Cerebellar nuclear complex (tissue), 1 donor: ENCODE results near the gene SPOCK2.

ENCODE experiments used
- DNase-seq, 2 experiments: peaks; one replicate each; lab custom pipeline; 2025; lab: John Stamatoyannopoulos, UW

SPOCK2 gene

DNA sequence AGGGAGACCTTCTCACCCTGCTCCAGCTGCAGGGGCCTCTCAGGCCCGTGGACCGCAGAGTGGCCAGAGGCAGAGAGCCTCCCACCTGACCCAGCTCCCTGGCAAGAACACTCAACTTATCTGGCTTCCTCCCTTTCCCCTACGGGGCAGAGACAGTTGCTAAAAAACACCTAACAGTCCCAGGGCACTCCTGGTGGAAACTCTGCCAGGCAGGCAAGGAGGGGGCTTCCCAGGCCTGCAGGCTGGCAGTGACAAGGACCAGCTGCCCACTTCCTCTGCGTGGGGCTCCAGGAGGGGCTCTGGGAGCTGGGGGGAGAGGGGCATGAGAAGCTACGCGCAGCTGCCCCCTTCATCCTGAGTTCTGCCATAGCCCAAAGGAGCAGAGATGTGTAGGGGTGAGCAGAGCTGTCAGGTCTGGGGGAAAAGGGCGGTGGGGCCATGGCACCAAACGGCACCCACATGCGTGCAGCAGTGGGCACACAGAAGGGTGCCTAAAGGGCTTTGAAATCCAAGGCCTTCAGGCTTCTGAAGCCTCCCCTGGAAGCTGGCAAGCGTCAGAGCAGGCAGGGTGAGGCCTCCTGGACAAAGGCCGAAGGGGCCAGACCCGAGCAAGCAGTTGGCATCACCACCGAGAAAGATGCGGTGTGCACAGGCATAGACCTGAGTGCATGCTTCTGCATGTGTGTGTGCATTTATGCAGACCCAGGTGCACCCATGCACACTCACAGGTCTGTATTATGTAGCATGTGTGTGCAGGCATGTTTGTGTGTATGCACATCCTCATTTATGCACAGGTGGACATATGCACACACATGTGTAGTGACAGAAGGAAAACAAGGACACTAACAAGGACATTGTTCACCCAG, 14.4 kb downstream of the SPOCK2 start:
- no peak for DNase-seq

GRCh38 chr10:72072639-72073038, 15.7 kb downstream of the SPOCK2 start:
- DNase-seq = no peak

DNA sequence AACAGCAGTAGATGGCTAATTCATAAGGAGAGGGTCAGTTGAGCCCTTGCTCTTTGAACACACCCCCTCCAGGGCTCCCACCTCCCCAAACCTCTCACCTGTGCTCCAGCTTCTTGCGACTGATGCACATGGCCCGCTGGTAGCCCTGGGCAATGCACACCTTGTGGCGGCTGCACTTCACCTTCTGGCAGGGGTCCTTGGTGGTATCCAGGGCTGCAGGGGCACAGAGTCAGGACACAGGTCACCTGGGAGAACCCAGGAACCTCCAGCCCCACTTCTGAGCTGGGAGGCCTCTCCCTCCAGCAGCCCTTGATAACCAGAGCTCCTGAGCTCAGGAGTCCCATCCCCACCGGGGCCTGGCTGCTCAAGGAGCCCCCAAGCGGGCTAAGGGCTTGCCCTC, 16.3 kb downstream of the SPOCK2 start:
- no peak for DNase-seq

GRCh38 chr10:72069751-72070526, 18.4 kb downstream of the SPOCK2 start:
- DNase-seq = no peak

- no peak for DNase-seq
Observed at GRCh38 chr10:72068901-72069446, 19.4 kb downstream of the SPOCK2 start.

GRCh38 chr10:72068126-72068765, 20.1 kb downstream of the SPOCK2 start:
- DNase-seq = no peak

- no peak for DNase-seq
Observed at GRCh38 chr10:72067463-72068125, 20.8 kb downstream of the SPOCK2 start.

- no peak for DNase-seq
Observed at GRCh38 chr10:72066318-72067284, 21.8 kb downstream of the SPOCK2 start.

GRCh38 chr10:72065439-72066025, 22.8 kb downstream of the SPOCK2 start:
- no peak for DNase-seq

DNA sequence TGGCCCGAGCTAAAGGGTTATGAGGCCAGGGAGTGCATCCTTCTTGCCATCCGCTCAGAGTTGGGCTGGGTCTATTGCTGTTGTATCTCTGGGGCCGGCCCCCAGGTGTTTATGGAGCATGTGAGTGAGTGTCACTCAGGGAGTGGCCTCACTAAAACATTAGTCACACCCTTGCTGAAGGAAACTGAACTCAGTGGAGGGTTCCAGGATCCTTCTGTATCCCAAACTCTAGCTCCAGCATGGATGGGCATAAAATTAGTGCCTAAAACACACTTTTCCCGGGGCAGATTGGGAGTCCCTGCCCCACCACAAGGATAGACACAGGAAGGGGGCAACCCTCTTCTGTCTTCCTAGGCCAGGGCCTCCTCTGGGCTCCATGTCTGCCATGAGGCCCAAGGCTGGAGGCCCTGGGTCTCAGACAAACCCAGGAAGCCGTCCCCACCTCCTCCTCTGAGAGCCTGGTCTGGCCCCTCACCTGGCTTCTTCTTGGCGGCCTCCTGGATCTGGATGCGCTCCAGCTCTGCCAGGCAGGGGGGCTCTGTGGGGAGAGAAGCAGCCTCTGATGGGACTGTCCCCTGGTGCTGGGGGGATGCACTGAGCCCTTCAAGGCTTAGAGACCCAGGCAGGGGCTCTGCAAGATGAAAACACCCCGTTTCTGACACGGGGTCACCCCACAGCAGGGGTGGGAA, 24.5 kb downstream of the SPOCK2 start:
- no peak for DNase-seq

DNA sequence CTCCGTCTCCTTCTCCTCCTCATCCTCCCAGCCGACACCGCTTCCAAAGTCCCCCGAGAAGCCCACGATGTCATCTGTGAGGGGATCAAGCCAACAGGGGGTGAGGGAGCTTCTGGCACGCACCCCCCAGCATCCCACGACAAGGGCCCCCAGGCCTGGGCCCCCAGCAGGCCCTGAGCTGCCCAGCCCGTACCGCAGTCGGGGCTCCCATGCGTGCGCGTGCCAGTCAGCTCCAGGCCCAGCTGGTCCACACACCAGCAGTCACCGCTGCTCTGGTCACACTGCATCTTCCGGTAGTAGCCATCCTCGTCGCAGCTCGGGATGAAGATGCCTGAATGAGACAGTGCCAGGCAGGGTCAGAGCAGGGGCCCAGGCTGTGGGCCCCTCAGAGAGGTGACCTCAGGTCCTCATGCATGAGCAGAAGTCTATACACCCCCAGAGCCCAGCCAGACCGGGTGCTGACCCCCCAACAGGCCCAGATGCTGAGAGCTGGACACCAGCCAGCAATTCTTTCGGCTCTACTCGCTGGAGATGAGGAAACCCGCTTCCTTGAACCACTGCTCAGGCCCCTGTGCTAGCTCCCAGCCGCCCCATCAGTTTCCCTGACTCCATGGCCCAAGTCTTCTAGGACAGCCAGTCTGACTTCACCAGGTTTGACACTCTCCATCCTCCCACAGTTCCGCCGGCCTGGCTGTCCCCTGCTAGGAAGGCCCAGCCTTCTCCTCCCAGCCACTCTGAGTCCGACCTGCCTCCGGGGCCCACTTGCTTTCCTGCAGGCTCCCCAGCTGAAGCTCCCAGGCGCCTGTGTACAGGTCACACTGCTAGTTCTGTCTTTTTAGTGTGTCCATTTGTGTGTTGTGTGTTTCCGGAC, 25.3 kb downstream of the SPOCK2 start:
- no peak for DNase-seq

DNA sequence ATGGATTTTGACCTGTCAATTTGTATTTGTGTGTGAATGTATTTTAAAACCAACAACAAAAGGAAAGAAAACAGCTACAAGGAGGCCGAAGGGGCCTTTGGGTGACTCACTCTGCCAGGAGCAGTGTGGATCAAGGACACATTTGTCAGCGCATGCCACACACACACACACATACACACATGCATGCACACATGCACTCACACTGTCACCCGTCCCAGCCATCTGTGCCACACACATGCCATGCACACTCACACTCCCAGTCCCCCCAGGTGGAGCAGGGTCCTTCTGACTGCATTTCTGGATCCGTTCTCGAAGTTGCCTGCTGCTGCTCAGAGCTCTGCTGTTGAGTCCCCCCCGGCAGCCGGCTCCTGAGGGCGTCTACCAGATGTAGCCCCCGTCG, 26.0 kb downstream of the SPOCK2 start:
- no peak for DNase-seq

GRCh38 chr10:72061930-72062329, 26.4 kb downstream of the SPOCK2 start:
- no peak for DNase-seq

- no peak for DNase-seq
Observed at GRCh38 chr10:72061491-72061890, 26.9 kb downstream of the SPOCK2 start.

GRCh38 chr10:72059843-72060822, 28.2 kb downstream of the SPOCK2 start:
- DNase-seq = no peak

- no peak for DNase-seq
Observed at GRCh38 chr10:72058989-72059842, 29.1 kb downstream of the SPOCK2 start.
